MV-4-11 (cell line): ENCODE data around the gene PSMB7.

ENCODE experiments used
- DNase-seq: peaks from one replicate; lab custom pipeline; 2025; lab: John Stamatoyannopoulos, UW

PSMB7 gene

DNA sequence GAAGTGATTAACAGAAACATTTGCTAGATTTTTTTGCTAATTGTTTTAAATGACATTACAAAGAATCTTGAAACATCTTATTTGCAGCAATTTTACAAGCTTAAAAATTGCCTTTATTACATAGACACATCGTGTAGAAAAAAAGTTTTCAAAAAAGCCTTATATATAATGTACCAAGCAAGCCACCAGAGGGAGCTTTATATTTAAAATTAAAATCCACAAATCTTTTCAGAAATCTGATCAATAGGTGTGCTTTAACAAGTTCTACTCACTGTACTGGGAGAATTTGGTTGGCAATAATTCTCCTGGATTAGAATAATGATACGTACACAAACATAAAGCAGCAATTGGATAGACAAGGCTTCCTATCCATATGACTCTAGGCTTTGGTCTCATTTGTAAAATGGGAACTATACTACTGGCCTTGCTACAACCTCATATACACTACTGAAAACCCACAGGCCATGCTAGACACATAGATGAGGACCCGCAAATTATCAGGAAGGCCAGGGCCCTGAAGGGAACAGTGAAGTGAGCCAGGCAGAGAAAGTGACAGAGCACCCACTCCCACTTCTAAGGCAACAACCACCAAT is 4.8 kb downstream of the PSMB7 start:
- peak; percentile 2 for DNase-seq

- no peak for DNase-seq
These were observed 5.8 kb downstream of the PSMB7 start for GRCh38 chr9:124409410-124409809.

- no peak for DNase-seq
These were observed 12.0 kb downstream of the PSMB7 start for GRCh38 chr9:124403246-124403645.

DNA sequence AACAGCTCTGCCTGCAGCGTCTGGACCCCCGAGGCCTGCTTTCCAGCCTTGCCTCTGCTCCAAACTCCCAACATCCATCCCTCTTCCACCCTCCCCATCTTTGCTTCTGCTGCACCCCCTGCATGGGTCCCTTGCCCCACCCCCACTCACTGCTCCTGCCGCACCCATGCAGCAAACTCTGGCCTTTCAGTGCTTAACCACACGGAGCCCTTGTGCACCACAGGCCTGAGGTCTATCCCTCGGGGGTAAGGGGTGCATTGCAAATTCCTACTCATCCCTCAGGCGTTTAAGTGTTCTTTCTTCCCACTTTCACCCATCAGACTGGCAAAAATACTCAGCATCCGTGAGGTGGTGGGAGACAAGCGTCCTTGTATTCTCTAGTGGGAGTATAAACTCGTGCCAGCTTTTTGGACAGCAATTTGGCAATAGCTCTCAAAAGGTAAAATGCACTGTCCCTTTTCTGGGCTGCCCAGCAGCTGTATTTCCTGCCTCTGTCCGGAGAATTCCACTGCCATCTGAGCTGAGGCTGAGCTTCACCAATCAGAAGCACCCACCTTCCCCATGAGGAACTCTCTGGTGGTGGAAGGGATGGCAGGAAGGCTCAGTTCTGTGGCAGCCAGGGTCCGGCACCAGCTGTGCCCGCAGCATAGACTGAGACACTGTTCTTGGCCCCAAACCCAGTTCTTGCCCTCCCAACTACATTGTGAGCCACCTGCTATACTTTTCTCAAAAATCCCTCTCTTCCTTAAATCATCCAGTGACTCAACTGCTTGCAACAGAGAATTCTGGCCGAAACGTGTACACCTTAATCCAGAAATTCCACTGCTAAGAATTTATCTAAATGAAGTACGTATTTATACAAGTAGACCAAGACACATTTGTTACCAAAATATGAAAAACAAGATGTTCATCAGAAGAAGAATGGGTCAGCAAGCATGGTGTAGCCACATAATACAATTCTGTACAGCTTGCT is 15.0 kb downstream of the PSMB7 start:
- DNase-seq, result no peak

DNA sequence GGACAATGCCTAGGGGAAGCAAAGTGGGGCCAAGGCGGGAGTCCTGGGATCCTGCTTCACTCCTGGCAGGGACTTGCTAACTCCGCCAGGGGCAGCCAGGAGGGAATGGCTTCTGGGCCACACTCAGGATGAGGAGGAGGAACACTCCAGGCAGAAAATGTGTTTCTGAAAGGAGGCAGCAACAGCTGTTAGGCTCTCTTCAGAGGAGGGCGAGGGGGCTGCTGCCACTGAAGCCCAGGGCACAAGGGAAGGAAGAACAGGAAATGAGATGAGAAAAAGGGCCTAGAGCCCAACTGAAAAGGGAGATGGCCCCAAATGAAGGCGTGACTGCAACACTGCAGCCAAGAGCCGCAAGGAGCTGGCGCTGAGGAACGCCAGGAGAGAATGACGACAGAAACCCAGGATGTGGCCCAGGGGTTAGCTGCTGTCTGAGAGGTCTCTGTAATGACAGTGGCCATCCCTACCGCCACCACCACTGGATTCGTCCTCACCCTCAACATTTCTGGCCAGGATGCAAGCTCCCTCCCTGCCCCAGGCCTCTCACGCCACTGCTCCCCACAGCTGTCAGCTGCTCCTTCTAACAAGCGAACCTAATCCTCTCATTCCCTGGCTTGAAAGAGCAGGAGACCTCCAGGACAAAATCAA is 15.8 kb downstream of the PSMB7 start:
- DNase-seq, result peak; percentile 52

- DNase-seq, result no peak
These were observed 16.9 kb downstream of the PSMB7 start for GRCh38 chr9:124398191-124398935.

DNA sequence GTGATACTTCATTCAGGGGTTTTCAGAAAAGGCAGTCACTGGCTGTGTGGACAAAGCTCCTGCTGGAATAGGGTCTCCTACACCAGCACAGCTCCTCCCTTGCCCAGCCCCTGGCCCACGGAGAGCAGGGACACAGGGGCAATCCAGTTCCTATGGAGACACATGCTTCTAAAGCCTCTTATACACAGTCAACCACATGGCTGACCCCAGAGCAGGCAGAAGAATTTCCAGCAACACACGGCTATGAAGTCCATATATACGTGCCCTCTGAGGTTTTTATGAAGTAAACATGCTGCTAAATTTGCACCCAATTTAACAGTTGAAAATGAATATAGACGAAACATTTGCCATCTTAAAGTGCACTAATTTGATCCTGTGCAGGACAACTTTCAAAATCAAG is 19.4 kb downstream of the PSMB7 start:
- DNase-seq, result no peak

DNA sequence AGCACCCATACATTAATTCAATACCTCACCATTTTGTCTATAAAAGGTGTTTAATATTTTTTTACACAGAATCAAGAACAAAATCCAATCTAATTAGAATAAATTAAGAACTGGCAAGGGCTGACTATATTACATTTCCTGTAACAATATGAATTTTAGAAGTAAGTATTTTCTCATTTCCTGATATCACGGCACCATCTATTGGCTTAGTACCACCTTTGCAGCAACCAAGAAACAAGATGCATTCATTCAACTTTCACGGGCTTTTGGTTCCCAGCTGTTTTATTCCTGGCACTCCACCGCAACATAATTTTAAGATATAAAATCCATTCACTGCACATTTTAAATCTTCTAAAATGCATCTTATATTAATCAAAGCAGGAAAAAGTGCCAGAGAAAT is 20.6 kb downstream of the PSMB7 start:
- DNase-seq, result no peak

GRCh38 chr9:124394167-124394566 is 21.1 kb downstream of the PSMB7 start:
- DNase-seq, result peak; percentile 79

GRCh38 chr9:124392871-124393460 is 22.3 kb downstream of the PSMB7 start:
- DNase-seq, result peak; percentile 62

DNA sequence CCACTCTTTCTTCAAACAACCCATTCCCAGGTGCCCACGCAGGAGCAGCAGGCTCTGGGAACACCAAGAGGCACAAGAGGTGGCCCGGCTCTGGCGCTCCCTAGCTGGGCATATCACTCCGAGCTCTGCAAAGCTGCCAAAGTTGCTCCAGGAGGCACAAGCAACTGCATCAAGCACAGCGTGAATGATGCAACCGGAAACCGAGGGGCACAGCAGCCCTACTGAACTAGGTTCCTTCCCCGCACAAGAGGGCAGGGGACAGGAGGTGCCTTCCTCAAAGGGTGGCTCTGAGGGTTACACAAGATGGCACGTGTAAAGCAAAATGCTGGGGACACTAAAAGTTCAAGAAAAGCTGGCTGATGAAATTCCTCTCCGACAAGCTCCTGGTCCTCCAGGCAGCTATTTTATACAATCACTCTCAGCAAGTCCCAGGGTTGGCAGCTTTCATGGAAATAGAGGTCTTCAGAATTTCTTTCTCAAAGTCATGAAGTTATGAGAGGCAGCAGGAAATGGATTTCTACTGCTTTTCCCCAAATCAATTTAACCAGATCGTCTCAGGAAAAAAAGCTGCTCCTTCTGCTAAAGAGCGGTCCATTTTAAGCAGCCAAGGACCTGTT is 22.9 kb downstream of the PSMB7 start:
- peak; percentile 97 for DNase-seq

DNA sequence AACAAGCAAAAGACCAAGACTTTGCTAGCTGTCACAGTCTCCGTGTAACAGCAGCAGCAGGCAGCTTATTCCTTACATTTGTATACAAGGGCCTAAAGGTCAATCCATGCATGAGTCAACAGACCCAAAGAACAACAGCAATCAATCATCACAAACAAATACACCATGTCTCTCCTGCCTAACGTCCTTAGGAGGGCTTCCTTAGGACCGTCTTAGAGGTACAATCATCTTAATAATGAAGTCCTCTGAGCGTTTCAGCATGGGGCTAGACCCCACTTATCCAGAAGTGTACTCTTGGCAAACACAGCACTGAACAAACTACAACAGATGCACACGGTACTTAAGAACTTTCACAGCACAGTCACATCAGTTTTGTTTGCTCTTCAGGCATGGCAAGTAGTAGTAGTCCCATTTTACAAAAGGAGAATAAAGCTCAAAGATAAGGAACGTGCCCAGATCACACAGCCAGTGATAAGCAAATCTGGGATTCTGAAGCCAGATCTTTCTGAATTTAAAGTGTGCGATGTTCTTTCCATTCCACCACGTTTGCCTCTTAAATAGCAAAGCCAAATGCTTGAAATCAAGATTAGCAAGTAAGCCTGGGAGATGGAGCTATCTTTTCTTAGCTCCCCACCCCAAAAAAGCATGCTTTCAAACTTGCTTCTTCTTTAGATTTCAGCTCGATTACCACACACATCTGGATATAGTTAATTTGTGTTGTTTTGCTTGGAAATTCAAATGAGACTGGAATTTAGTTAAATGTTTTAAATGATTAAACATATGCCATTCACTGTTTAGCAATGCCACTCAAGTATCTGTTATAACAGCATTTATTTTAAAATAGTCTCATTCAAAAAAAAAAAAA is 24.2 kb downstream of the PSMB7 start:
- DNase-seq, result no peak

DNA sequence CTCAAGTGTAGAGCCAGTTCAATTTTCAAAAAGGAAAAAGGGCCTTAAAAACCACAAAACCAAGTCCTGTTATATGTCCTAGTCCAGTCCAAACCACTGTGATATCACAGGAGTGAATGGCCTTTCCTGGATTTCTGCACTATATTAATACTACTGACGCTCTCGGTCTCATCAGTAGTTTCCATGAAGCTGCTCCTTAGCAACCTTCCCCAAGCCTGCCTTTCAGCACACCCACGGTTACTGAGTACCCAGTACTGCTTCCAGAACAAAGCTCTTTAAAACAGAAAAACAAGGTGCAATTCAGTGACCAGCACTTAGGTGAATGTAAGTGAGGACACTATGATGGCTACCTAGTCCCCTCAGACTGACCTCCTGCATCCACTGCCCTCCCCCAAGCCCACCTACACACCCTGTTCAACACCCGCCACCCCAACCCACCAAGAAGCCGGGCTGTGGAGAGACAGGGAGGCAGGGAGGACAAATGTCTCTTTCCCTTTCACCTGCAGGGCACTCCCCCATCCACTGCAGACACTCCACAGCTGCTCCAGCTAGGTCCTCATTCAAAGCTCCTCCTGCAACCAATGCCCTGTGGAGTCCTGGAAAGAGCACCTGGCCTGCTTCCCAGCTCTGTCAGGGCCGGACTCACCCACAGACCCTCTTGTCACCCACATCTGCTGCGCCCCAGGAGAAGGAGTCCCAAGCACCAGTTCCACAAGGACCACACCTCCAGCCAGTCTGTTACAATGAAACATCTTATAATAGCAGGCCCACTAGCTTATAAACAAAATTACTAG is 25.9 kb downstream of the PSMB7 start:
- DNase-seq, result no peak

- peak; percentile 20 for DNase-seq
These were observed 26.8 kb downstream of the PSMB7 start for GRCh38 chr9:124388275-124389048.

DNA sequence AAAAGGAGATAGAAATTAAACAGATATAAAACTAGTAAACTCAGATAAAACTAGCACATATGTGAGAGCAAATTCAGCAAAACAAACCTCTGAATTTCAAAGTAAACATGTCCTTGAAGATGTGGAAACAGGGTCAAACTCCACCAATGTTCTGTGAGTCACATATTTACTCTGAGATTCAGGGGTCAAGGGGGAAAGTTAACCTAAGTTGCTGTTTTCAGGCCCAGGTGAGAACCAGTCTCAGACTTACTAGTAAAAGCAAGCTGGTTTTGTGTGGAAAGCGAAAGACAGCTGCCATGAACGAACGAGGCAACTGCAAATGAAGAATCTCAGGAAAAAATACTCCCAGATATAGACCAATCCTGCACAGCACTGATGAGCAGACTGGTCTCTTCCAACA is 29.0 kb downstream of the PSMB7 start:
- DNase-seq, result no peak

DNA sequence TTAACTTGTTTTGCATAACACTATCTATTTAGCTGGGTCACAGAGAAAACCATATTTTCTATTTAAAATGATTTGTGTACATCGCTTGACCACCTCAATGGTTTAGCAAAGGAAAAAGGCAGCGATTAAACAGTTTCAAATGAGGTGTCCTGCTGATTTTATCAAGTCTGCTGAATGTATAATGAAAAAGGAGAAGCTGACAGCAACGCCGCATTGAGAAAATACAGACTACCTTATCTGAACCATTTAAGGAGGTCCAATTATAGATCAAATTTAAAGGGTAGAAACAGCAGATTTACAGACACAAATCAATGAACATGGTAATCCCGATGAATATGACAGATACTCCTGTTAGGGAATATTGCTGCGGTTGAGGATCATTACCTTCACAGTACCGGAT is 29.6 kb downstream of the PSMB7 start:
- DNase-seq, result no peak

DNA sequence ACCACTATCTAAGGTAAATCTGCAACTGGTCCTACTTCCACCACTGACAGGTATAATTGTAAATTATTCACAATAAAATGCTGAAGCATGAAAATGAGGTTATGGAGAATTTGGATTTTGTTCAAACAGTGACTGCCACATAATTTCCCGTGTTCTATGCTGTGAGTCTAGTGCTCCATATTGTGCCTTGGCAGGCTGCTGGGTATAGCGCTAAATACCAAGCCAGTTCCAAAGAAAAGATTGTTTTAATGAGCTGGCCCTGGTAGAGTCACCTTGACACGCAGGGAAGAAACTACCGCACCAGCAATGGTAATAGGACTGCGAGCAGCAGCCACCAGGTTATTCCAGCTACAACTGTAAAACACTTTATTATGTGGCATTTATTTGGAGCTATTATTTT is 30.4 kb downstream of the PSMB7 start:
- no peak for DNase-seq

DNA sequence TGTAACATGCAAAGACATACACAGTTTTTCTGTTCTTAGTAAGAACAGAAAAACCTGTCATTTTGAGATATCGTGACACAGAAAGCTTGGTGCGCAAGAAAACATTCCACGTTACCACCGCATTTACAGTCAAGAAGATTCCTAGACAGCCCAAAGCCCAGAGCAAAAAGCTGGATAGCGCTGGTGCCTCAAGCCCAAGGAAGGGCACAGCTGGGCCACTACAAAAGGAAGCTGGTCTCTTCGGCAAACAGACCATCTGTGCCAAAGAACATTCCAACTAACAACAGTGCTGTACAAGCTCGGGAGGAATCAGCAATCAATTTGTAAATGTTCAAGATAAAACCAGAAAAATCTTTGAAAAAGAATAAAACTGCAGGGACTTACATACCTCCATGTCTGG is 31.0 kb downstream of the PSMB7 start:
- DNase-seq, result no peak
